Body of pancreas (tissue), 4 donors: ENCODE data around the gene MYO7B.

Experiments used
- CTCF ChIP-seq, 7 experiments: fragments of 450-650 bp in 4 of 7; fragments of 200-600 bp in 3 of 7; sonication (generic) in 3 of 7; IDR thresholded peaks; one replicate each; pipeline ENCODE4 v1.5.1; 2016 to 2019; ENCODE audit warnings: antibody characterized with exemption in 7 of 7
- POLR2A ChIP-seq, 3 donors: fragments of 450-650 bp; IDR thresholded peaks; one replicate each; pipeline ENCODE4 v1.6.1; 2016; ENCODE audit warnings: antibody characterized with exemption in 3 of 3, mild to moderate bottlenecking in 2 of 3

GRCh38 chr2:127570282-127571250 lies 35.1 kb downstream of the MYO7B start:
- TF ChIP-seq POLR2A (IDR thresholded peaks at IDR 0.05) (no peak), CTCF (IDR thresholded peaks at IDR 0.05) (no peak)
